ENCODE results near the gene SPATS1. TPM values are rescaled to one million over a fixed set of nuclear protein-coding genes. Genes with fewer than 3 reads are reported as not detected.
A peak's percentile ranks its signal among the peaks of the same experiment; 100 is the strongest.

SPATS1 gene
- total and polyA plus RNA-seq, 2 of the 4 experiments (the other 2 are of a cell fraction): not detected

DNA sequence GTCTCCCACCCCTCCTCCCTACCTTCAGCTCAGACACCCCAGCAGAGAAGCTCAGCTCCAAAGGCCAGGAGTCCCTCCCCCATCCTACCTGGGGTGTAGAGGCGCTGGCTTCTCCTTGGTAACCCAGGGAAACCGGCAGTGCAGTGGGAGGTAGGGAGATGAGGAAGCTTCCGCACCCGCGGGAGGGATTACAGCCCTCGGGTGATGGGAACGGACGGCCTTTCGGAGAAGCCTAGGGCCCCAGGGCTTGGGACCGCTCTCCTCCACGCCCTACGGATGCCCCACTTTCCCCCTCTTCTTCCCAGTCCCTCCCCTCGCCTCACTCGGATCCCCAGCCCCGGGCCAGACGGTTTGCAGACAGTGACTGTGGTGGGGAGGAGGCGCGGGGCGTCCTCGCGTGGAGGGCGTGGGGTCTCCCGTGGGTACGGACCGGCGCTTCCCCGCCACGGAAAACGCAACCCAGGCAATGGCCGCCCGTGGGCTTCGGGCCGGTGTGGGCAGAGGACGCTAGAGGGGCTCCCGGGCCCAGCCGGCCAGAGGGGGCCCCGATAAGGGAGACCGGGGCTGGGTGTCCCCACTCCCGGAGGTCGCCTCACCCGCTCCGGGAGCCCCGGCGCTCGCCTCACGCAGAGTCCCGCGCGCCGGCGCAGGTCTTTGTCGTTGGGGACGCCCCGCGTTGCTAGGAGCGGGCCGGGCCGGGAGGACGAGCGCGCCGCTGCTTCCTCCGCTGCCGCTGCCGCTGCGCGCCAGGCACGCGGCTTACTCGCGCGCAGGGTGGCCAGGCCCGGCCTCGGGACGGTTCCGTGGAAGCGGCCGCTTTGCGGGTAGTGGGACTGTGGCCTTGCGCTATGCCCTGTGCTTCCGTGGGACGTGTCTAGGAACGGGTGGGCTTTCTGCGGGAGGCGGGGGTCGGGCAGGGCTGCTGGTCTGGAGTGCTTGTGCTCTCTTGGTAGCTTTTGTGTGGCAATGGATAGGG, 45.1 kb upstream of the SPATS1 start:
- H3K4me3 ChIP-seq (ENCODE audit: insufficient read depth, low read depth, low read length): peak overlapping the region; percentile 65
- H2BK5ac ChIP-seq (ENCODE audit: low read depth, low read length, poor library complexity, severe bottlenecking): no peak overlapping the region
- ChIA-PET CTCF (interaction anchor here (0.8 to 1.0 kb wide), 2 partner anchors 15 to 29 kb away, joined by 4 read pairs; partner anchors contain the start of gene AARS2), POLR2A (ENCODE audit: unreplicated experiment) (no interaction called here)
- H3K9ac ChIP-seq (ENCODE audit: low read depth, low read length): peak overlapping the region; percentile 83
- no peaks in the 10 kb centered on the region for H3K4me1 ChIP-seq (ENCODE audit: control insufficient read depth, insufficient read depth, low read length)
- peak overlapping the region; percentile 52 for H3K14ac ChIP-seq (replicated peaks; ENCODE audit: low read depth, low read length)
- H3K18ac ChIP-seq (ENCODE audit: low read depth, low read length): no peak overlapping the region
- H3K27ac ChIP-seq (ENCODE audit: insufficient read depth, low read length): peak overlapping the region; percentile 39; the same call in 1 of the 2 replicates
- no peaks in the 10 kb centered on the region for H3K79me1 ChIP-seq (ENCODE audit: low read depth in 1 of 2, low read length in 2 of 2)
- no peaks in the 10 kb centered on the region; the same call in 1 of the 2 replicates for H3K9me1 ChIP-seq (ENCODE audit: insufficient read depth, low read length)
- no peak overlapping the region for H4K91ac ChIP-seq (ENCODE audit: insufficient read depth, low read depth, low read length)
- intact Hi-C loops (cut with micrococcal nuclease) (no loop called here), dilution Hi-C loops (cut with HindIII; ENCODE audit: low sequenced_read_pairs, unreplicated experiment) (no loop called here), in situ Hi-C loops (cut with MboI; ENCODE audit: low sequenced_read_pairs) (no loop called here)
- H3K9me3 ChIP-seq (ENCODE audit: control insufficient read depth, insufficient read depth, low read length): no peaks in the 10 kb centered on the region
- H3K4me2 ChIP-seq (ENCODE audit: low read depth, low read length): peak overlapping the region; percentile 88
- no peak overlapping the region; the same call in none of the 2 replicates for H4K5ac ChIP-seq (ENCODE audit: low read depth, low read length)
- 0% methylated on average over 44 of the region's 86 CpGs; no CpG with 5 or more reads in 1 of the 2 experiments for WGBS, 2 experiments (ENCODE audit: extremely low coverage in 2 of 2, insufficient read length in 1 of 2)
- peak; percentile 89 for ATAC-seq (ENCODE audit: low read depth)
- H2AK9ac ChIP-seq (replicated peaks; ENCODE audit: low read depth, low read length, poor library complexity): peak overlapping the region; percentile 76
- no TSS peak for BruUV-seq (replicated peaks)
- H3K23ac ChIP-seq (ENCODE audit: low read depth, low read length): peak overlapping the region; percentile 8; the same call in 1 of the 2 replicates
- H2BK120ac ChIP-seq (ENCODE audit: low read depth, low read length): no peak overlapping the region
- peak overlapping the region; percentile 88 for H2AFZ ChIP-seq (replicated peaks; ENCODE audit: low read length, poor library complexity)
- H4K8ac ChIP-seq (ENCODE audit: low read depth in 2 of 2, low read length in 2 of 2): peak overlapping the region; percentile 65 to 66; a peak in 2 of 4 replicates
- peaks cover 18% of the 10 kb centered on the region for H3K36me3 ChIP-seq (ENCODE audit: control insufficient read depth, insufficient read depth, low read length)
- H2AK5ac ChIP-seq (ENCODE audit: low read depth, low read length): no peak overlapping the region; the same call in 1 of the 2 replicates
- H4K20me1 ChIP-seq (ENCODE audit: insufficient read depth, low read length): no peaks in the 10 kb centered on the region
- H3K4ac ChIP-seq (ENCODE audit: low read depth, low read length): peak overlapping the region; percentile 82
- TF ChIP-seq MAZ (IDR thresholded peaks at IDR 0.05; ENCODE audit: borderline replicate concordance, low read depth, low read length) (peak; percentile 43; the same call in 1 of the 2 replicates), MXI1 (IDR thresholded peaks at IDR 0.05; ENCODE audit: borderline replicate concordance, low read depth, low read length) (0 out of 2 replicates have a peak, but pooled peaks have one; percentile 34), RFX5 (IDR thresholded peaks at IDR 0.05; ENCODE audit: low read depth, low read length) (no peak)
- H3K56ac ChIP-seq (ENCODE audit: extremely low read depth, insufficient read depth, low read length): no peak overlapping the region
- no peak overlapping the region for H2BK20ac ChIP-seq (ENCODE audit: low read depth, low read length)
- DNase-seq: peak; percentile 29
- H2BK15ac ChIP-seq (ENCODE audit: low read depth, low read length): no peak overlapping the region
- H3K27me3 ChIP-seq (ENCODE audit: control insufficient read depth, insufficient read depth, low read length): peaks cover 32% of the 10 kb centered on the region
